Glutamatergic neuron (in vitro differentiated cells): ENCODE results near the gene MAPRE2. TPM values are rescaled to one million over a fixed set of nuclear protein-coding genes. Genes with fewer than 3 reads are reported as not detected.
A peak's percentile ranks its signal among the peaks of the same experiment; 100 is the strongest.

Source experiments
- DNase-seq: peaks from one replicate; pipeline ENCODE4 v3.0.0; 2022
- H3K27ac Mint-ChIP-seq: one replicate; pipeline ENCODE4 v1.8.0; 2020; ENCODE audit warnings: mild to moderate bottlenecking, mixed read lengths, inconsistent platforms; ENCODE audit not compliant: unreplicated experiment
- H3K27me3 Mint-ChIP-seq: one replicate; pipeline ENCODE4 v1.8.0; 2020; ENCODE audit warnings: mild to moderate bottlenecking, moderate library complexity, mixed read lengths, inconsistent platforms; ENCODE audit not compliant: unreplicated experiment
- H3K36me3 Mint-ChIP-seq: one replicate; pipeline ENCODE4 v1.8.0; 2020; ENCODE audit warnings: mild to moderate bottlenecking, mixed read lengths, inconsistent platforms; ENCODE audit not compliant: unreplicated experiment
- H3K4me1 Mint-ChIP-seq: one replicate; pipeline ENCODE4 v1.8.0; 2020; ENCODE audit warnings: mild to moderate bottlenecking, low read depth, mixed read lengths, inconsistent platforms; ENCODE audit not compliant: unreplicated experiment
- H3K4me3 Mint-ChIP-seq: one replicate; pipeline ENCODE4 v1.8.0; 2020; ENCODE audit warnings: mild to moderate bottlenecking, mixed read lengths, inconsistent platforms; ENCODE audit not compliant: unreplicated experiment
- H3K9me3 Mint-ChIP-seq: one replicate; pipeline ENCODE4 v1.8.0; 2020; ENCODE audit warnings: mild to moderate bottlenecking, moderate library complexity, mixed read lengths, inconsistent platforms; ENCODE audit not compliant: unreplicated experiment
- total RNA-seq: library from RNA; stranded (reverse); fragmentation: NEBNext Ultra II Directional; extraction: Animal tissue kit (Norgen Biotek cat#: 25700); gene quantifications from one replicate; pipeline ENCODE4 v1.2.1, GENCODE V29; 2021; ENCODE audit not compliant: unreplicated experiment
- TF ChIP-seq, protein P1 (sequence below): fragments of 200-600 bp; sonication (generic); IDR thresholded peaks from one replicate; pipeline ENCODE4 v1.5.0; 2021; ENCODE audit not compliant: partially characterized antibody, unreplicated experiment

Gene MAPRE2
- total RNA-seq, 1 donor from 2014 or later: 127 TPM

GRCh38 chr18:35060122-35060815 lies 19.1 kb downstream of the MAPRE2 start:
- Mint-ChIP-seq H3K4me3 (peak overlapping the region; percentile 18), H3K36me3 (no peaks in the 10 kb centered on the region), H3K27me3 (no peaks in the 10 kb centered on the region), H3K4me1 (peaks cover 36% of the 10 kb centered on the region), H3K27ac (peak overlapping the region; percentile 75), H3K9me3 (peaks cover 5% of the 10 kb centered on the region)
- DNase-seq: no peak
- TF ChIP-seq, protein P1, sequence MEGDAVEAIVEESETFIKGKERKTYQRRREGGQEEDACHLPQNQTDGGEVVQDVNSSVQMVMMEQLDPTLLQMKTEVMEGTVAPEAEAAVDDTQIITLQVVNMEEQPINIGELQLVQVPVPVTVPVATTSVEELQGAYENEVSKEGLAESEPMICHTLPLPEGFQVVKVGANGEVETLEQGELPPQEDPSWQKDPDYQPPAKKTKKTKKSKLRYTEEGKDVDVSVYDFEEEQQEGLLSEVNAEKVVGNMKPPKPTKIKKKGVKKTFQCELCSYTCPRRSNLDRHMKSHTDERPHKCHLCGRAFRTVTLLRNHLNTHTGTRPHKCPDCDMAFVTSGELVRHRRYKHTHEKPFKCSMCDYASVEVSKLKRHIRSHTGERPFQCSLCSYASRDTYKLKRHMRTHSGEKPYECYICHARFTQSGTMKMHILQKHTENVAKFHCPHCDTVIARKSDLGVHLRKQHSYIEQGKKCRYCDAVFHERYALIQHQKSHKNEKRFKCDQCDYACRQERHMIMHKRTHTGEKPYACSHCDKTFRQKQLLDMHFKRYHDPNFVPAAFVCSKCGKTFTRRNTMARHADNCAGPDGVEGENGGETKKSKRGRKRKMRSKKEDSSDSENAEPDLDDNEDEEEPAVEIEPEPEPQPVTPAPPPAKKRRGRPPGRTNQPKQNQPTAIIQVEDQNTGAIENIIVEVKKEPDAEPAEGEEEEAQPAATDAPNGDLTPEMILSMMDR: no peak

- Mint-ChIP-seq H3K36me3 (no peaks in the 10 kb centered on the region), H3K9me3 (peaks cover 5% of the 10 kb centered on the region), H3K4me3 (no peak overlapping the region), H3K27me3 (no peaks in the 10 kb centered on the region), H3K4me1 (peaks cover 40% of the 10 kb centered on the region), H3K27ac (peak overlapping the region; percentile 60)
- DNase-seq: no peak
- TF ChIP-seq, protein P1: no peak
Measured at GRCh38 chr18:35061336-35061735, 20.1 kb downstream of the MAPRE2 start.

DNA sequence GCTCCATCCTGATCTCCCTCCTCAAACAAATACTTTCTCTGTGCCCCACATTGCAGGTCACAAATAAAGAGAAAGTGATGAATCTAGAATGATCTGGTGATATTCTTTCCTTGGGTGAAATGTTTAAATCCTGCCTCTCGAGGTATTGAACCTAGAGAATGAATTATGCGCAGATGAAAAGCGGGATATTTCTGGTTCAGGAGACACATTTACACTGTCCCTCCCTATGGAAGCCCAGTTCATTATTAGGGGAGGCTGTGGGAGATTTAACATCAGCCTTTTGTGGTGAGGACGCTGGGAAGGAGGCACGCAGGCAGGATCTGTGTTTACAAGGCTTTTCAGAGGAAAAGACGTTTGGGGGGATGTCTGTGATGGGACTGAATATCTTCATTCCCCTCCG lies 20.6 kb downstream of the MAPRE2 start:
- DNase-seq: no peak
- H3K27ac Mint-ChIP-seq: peak overlapping the region; percentile 60
- TF ChIP-seq, protein P1: no peak
- H3K9me3 Mint-ChIP-seq: peaks cover 5% of the 10 kb centered on the region
- no peaks in the 10 kb centered on the region for H3K27me3 Mint-ChIP-seq
- peak overlapping the region; percentile 48 for H3K4me3 Mint-ChIP-seq
- H3K36me3 Mint-ChIP-seq: no peaks in the 10 kb centered on the region
- H3K4me1 Mint-ChIP-seq: peaks cover 42% of the 10 kb centered on the region

DNA sequence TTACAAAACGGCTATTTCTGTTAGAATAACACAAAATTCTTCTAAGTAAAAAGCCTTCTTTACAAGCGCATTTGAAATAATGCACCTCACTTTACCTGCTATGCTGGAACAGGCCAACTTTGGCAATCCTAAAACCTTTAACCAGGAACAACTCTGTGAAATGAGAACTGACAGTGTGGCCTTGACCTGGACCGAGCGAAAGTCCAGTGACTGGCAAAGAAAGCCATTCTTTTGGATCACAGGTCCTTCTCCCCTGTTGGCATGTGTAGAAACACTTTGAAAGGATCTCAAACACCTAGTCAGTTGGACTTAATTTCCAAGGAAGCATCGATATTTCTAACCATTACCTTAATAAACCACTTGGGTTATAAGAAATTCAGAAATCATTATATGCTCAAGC lies 21.2 kb downstream of the MAPRE2 start:
- no peak for DNase-seq
- H3K4me3 Mint-ChIP-seq: no peak overlapping the region
- H3K4me1 Mint-ChIP-seq: peaks cover 45% of the 10 kb centered on the region
- H3K27me3 Mint-ChIP-seq: no peaks in the 10 kb centered on the region
- peaks cover 8% of the 10 kb centered on the region for H3K9me3 Mint-ChIP-seq
- TF ChIP-seq, protein P1: no peak
- no peaks in the 10 kb centered on the region for H3K36me3 Mint-ChIP-seq
- H3K27ac Mint-ChIP-seq: no peak overlapping the region

DNA sequence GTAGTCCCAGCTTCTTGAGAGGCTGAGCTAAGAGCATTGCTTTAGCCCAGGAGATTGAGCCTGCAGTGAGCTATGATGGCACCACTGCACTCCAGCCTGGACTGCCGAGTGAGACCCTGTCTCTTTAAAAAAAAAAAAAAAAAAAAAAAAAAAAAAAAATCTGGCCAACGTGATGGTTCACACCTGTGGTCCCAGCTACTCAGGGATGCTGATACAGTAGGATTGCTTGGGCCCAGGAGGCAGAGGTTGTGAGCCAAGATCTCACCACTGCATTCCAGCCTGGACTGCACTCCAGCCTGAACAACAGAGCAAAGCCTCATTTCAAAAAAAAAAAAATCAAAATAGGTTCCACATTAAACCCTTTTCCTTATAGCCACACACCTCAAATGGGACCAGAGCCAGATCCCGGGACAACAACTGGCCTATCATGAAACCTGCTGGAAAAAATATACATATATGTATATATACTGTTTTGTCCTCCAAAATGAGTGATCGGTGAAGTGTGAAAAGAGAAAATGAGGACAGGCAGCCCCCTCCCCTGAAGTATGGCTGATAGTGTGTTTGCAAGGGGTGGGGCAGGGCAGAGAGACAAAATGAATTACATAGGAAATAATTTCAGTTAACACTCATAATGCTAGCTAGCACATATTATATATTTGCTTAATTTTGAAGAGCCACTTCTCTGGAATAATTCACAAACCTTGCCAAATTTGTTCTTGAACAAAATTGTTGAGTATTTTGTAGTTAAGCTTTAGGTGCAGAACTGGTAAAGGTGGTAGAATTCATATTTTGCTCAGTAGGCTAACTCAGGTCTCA lies 22.9 kb downstream of the MAPRE2 start:
- no peak for DNase-seq

More for the DNA sequence above, 22.9 kb downstream of the MAPRE2 start:
- no peaks in the 10 kb centered on the region for H3K27me3 Mint-ChIP-seq
- TF ChIP-seq, protein P1: no peak
- H3K27ac Mint-ChIP-seq: no peak overlapping the region
- H3K4me3 Mint-ChIP-seq: no peak overlapping the region
- H3K36me3 Mint-ChIP-seq: no peaks in the 10 kb centered on the region
- peaks cover 42% of the 10 kb centered on the region for H3K4me1 Mint-ChIP-seq
- peaks cover 8% of the 10 kb centered on the region for H3K9me3 Mint-ChIP-seq
